Measurements from ENCODE around the gene CTTNBP2NL.

GRCh38 chr1:112418099-112418892, 22.3 kb downstream of the CTTNBP2NL start:
- TF ChIP-seq CTCF (IDR thresholded peaks at IDR 0.05) (no peak), POLR2AphosphoS5 (IDR thresholded peaks at IDR 0.05) (no peak), EP300 (IDR thresholded peaks at IDR 0.05) (no peak)

All from upper lobe of left lung (tissue), 4 donors.